Duodenal mucosa (tissue), 2 donors: ENCODE results near the gene TMEM204.

Experiments used
- H3K27ac ChIP-seq: one replicate; pipeline ENCODE4 v1.7.0; 2013; ENCODE audit warnings: low read depth, low read length
- H3K27me3 ChIP-seq, 2 donors: one replicate each; pipeline ENCODE4 v1.7.0; 2013; ENCODE audit warnings: low read length in 2 of 2, control low read depth in 1 of 2; ENCODE audit not compliant: insufficient read depth in 2 of 2, control insufficient read depth in 1 of 2
- H3K36me3 ChIP-seq, 2 donors: one replicate each; pipeline ENCODE4 v1.7.0; 2013; ENCODE audit warnings: low read length in 2 of 2, control low read depth in 1 of 2; ENCODE audit not compliant: insufficient read depth in 2 of 2, control insufficient read depth in 1 of 2
- H3K4me1 ChIP-seq, 2 donors: one replicate each; pipeline ENCODE4 v1.7.0; 2013; ENCODE audit warnings: low read length in 2 of 2, control low read depth in 1 of 2; ENCODE audit not compliant: insufficient read depth in 2 of 2, control insufficient read depth in 1 of 2
- H3K4me3 ChIP-seq, 2 donors: one replicate each; pipeline ENCODE4 v1.7.0; 2013; ENCODE audit warnings: low read length in 2 of 2, low read depth in 1 of 2
- H3K9ac ChIP-seq, 2 donors: one replicate each; pipeline ENCODE4 v1.7.0; 2013; ENCODE audit warnings: low read length in 2 of 2, low read depth in 1 of 2
- H3K9me3 ChIP-seq, 2 donors: one replicate each; pipeline ENCODE4 v1.7.0; 2013; ENCODE audit warnings: low read length in 2 of 2, control low read depth in 1 of 2; ENCODE audit not compliant: control insufficient read depth in 1 of 2

TMEM204 gene

DNA sequence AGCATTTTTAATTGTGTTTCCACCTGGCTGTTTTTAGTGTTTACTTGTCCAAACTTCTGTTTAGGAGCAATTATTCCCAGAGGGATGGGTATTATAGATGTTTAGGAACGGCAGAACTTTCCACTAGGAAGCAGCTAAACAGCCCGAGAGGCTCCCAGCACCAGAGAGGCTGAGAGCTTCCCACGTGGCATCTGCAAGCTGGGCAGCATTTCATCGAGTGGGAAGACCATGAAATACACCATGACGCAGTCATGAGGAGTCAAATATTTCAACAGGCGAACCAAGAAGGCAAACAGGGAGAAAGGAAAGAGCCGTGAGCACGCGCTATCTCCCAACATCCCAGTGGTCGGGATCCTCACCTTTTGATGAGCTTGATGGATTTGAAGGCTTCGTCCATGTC, 24.1 kb downstream of the TMEM204 start:
- Histone ChIP-seq H3K36me3 (peaks cover 17 to 22% of the 10 kb centered on the region in 2 donors), H3K27ac (no peak overlapping the region)

DNA sequence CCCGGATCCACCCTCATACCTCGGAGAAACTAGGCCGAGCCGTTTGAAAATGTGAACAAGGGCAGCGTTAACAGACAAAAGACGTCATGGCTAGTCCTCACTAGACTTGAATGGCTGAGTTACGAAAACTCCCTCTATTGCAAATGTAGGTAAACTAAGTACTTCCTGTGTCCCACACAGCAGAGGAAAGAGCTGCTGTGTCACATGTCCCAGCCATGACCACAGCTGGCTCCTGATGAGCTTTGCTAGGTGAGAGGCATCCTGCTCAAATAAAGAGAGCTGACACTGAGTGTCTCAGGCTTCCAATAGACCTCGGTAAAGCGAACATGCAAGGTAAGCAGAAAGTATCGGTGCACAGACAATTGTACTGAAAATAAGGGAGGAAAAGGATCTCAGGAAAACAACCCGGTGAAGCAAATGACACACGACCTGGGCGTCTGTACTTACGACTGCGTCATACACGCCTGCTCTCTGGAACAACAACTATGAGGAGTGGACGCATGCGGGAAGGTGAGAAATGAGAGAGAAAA, 26.0 kb downstream of the TMEM204 start:
- Histone ChIP-seq H3K27ac (no peak overlapping the region), H3K36me3 (peaks cover 17 to 27% of the 10 kb centered on the region in 2 donors)

More for the DNA sequence above, 24.1 kb downstream of the TMEM204 start:
- Histone ChIP-seq H3K9me3 (no peaks in the 10 kb centered on the region), H3K9ac (no peak overlapping the region), H3K4me1 (peaks cover 0 to 11% of the 10 kb centered on the region in 2 donors), H3K27me3 (no peaks in the 10 kb centered on the region), H3K4me3 (no peak overlapping the region)

DNA sequence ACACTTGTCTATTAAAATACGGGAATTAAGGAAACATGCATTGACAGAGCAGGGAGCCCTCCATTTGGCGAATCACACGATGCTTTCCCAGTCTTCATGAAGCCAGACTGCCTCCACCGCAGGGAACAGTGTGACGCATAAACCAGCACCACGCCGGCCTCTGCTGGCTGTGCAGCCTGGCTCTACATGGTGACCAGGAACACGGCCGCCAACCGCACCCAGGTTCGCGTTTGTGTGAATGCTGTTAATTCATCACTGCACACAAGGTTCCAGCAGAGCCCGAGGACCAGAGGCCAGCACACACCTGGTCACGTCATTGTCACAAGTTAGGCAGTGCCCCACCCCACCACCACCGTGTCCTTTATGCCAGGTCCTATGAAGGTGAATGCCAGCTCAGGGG, 26.7 kb downstream of the TMEM204 start:
- Histone ChIP-seq H3K4me3 (no peak overlapping the region), H3K9ac (no peak overlapping the region), H3K27ac (no peak overlapping the region), H3K4me1 (peaks cover 0 to 11% of the 10 kb centered on the region in 2 donors), H3K27me3 (no peaks in the 10 kb centered on the region), H3K9me3 (no peaks in the 10 kb centered on the region), H3K36me3 (peaks cover 17 to 20% of the 10 kb centered on the region in 2 donors)

More for the DNA sequence above, 26.0 kb downstream of the TMEM204 start:
- H3K9me3 ChIP-seq, result no peaks in the 10 kb centered on the region
- no peaks in the 10 kb centered on the region for H3K27me3 ChIP-seq
- no peak overlapping the region for H3K9ac ChIP-seq
- no peak overlapping the region for H3K4me3 ChIP-seq
- peaks cover 0 to 11% of the 10 kb centered on the region in 2 donors for H3K4me1 ChIP-seq

DNA sequence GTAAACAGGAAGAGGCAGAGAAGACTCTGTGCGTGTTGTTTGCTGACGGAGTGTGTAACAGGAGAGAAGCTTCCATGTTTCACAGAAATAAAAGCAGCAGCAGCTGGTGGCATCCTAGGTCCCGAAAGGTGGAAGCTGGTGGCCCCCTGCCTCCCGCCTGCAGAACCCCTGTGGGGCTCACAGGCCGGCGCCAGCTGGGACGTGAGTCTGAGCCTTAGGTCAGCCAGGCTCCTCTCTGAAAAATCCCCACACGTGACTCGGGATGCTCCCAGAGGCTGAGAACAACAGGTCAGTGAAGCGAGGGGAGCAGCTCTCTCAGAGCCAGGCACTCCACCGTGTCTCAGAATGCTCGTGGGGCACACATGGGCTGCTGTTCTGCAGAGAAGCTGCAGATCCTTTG, 27.4 kb downstream of the TMEM204 start:
- Histone ChIP-seq H3K4me3 (no peak overlapping the region), H3K36me3 (peaks cover 17 to 20% of the 10 kb centered on the region in 2 donors), H3K27me3 (no peaks in the 10 kb centered on the region), H3K27ac (no peak overlapping the region), H3K9me3 (no peaks in the 10 kb centered on the region), H3K4me1 (peaks cover 0 to 11% of the 10 kb centered on the region in 2 donors), H3K9ac (no peak overlapping the region)

DNA sequence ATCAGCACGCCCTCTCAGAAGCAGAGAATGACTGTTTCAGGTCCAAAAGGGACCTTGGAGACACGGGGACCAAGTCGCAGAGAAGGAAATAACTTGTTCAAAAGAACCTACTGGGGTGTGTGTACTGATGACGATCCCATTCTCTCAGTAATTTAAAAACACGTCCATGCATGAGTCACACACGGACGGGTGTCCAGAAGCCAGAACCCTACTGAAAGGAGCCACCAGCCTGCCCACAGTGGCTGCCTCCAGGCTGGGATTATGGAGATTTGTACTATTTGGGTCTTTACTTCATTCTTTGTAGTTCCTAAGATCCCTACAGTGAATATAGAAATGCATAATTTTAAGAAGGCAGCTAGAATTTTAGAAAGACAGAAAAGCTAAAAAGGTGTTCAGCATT, 27.8 kb downstream of the TMEM204 start:
- H3K4me1 ChIP-seq, result peaks cover 0 to 11% of the 10 kb centered on the region in 2 donors
- no peak overlapping the region for H3K27ac ChIP-seq
- H3K27me3 ChIP-seq, result no peaks in the 10 kb centered on the region
- H3K36me3 ChIP-seq, result peaks cover 17 to 20% of the 10 kb centered on the region in 2 donors
- H3K9me3 ChIP-seq, result no peaks in the 10 kb centered on the region
- H3K4me3 ChIP-seq, result no peak overlapping the region
- H3K9ac ChIP-seq, result no peak overlapping the region

DNA sequence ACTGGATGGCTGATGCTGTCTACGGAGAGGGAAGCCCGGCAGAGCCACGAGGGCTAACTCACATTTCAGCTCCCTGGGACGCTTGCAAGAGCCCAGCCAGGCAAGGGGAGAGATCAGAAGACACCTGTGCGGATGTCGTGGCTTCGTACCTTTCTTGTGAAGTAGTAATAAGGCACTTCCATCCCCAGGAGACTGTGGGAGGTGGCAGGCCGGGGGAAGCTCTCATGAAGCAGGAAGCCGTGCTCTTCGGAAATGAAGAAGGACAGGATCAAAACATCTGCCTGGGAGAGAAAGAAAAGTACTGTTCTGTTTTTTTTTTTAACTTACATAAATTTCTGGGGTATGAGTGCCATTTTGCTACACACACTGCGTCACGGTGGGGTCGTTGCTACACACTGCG, 28.4 kb downstream of the TMEM204 start:
- no peaks in the 10 kb centered on the region for H3K9me3 ChIP-seq
- H3K27me3 ChIP-seq, result no peaks in the 10 kb centered on the region
- no peak overlapping the region for H3K27ac ChIP-seq
- peaks cover 0 to 11% of the 10 kb centered on the region in 2 donors for H3K4me1 ChIP-seq
- H3K36me3 ChIP-seq, result peaks cover 17 to 20% of the 10 kb centered on the region in 2 donors
- no peak overlapping the region for H3K4me3 ChIP-seq
- H3K9ac ChIP-seq, result no peak overlapping the region

DNA sequence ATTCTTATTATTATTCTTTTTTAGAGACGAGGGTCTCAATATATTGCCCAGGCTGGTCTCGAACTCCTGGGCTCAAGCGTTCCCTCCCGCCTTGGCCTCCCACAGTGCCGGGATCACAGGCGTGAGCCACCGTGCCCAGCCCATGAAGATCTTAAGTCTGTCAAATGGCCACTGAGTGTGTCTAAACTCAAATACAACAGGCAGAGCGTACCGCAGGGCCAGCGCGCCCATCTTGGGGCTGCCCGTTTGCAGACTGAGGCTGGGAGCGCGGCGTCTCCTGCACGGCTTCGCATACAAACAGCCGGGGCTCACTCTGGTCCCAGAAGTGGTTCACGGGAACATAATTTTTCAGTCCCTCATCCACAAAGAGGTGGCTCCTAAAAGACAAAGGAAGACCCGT, 30.3 kb downstream of the TMEM204 start:
- Histone ChIP-seq H3K27ac (no peak overlapping the region), H3K9ac (no peak overlapping the region), H3K9me3 (no peaks in the 10 kb centered on the region), H3K36me3 (peaks cover 12% of the 10 kb centered on the region in 2 donors), H3K27me3 (no peaks in the 10 kb centered on the region), H3K4me3 (no peak overlapping the region), H3K4me1 (peaks cover 0 to 11% of the 10 kb centered on the region in 2 donors)

DNA sequence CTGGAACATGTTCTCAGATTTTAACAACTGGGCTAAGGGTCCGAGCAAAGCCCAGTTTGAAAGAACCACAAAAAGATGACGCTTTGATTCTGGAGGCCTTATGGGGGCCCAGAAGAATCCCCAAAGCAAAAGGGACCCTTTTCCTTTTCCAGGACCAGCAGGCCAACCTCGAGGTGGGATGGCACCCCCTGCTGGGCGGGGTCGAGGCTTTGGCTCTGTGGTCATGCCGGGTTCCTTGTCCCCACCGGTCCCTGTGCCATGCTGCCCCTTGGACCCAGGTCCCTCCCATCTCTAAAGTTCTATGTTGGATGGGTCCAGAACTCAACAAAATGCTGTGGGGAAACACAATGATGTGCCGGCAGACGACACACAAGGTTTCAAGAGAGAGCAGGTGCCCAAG, 30.9 kb downstream of the TMEM204 start:
- Histone ChIP-seq H3K9ac (no peak overlapping the region), H3K27me3 (no peaks in the 10 kb centered on the region), H3K36me3 (peaks cover 12% of the 10 kb centered on the region in 2 donors), H3K9me3 (no peaks in the 10 kb centered on the region), H3K4me1 (peaks cover 0 to 7% of the 10 kb centered on the region in 2 donors), H3K4me3 (no peak overlapping the region), H3K27ac (no peak overlapping the region)

DNA sequence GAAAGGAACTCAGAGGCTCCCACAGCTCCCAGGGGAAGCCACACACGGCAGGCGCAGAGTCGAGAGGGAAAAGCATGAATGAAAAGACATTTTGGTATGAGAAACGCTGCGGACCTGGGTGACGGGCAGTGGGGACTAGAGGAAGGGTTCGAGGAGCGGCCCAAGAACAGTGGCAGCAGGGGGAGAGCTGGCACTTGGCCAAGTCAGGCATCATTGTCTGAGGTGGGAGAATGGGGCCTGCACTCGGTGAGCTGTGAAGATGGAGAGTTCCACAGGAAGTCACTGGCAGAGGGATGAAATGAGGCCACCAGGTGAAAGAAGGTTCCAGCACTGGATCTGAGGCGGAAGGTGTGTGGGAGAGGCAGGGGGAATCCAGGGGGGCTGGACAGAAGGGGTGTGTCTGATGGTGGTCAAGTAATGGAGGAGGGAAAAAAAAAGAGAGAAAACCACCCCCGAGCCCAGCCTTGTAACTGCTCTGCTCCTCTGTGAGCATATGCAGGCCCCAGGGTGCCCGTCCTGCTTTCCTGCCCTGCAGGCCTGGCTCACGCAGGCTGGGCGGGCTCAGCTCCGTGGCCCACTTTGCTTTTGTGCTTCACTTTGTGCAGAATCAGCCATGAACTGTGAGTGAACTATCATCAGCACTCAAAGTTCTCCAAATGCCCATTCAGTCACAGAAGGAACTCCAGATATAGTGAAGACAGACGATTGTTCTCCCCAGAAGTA, 31.8 kb downstream of the TMEM204 start:
- H3K27ac ChIP-seq, result no peak overlapping the region
- no peak overlapping the region for H3K9ac ChIP-seq
- H3K27me3 ChIP-seq, result no peaks in the 10 kb centered on the region
- peaks cover 12% of the 10 kb centered on the region in 2 donors for H3K36me3 ChIP-seq
- H3K4me3 ChIP-seq, result no peak overlapping the region
- no peaks in the 10 kb centered on the region for H3K9me3 ChIP-seq
- H3K4me1 ChIP-seq, result peaks cover 0 to under 1% of the 10 kb centered on the region in 2 donors

DNA sequence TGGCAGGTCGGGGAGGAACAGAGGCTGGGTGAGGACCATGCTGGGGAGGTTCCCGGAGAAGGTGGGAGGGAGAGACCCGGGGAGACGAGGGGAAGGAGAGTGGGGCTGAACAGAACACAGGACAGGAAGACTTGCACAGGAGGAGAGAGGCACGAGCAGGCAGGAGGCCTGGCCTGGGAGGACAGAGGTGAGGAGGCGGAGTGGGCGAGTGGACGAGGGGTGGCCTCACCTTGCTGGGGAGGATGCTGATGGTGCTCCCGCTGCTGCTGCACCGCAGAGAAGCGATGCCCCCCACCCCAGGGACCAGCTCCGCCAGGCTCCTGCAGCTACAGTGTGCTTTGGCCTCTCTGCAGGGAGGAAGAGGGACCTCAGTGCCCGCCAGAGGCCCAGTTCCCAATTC, 34.5 kb downstream of the TMEM204 start:
- H3K4me3 ChIP-seq, result no peak overlapping the region
- H3K9ac ChIP-seq, result no peak overlapping the region
- H3K27ac ChIP-seq, result no peak overlapping the region
- H3K27me3 ChIP-seq, result no peaks in the 10 kb centered on the region
- H3K9me3 ChIP-seq, result no peaks in the 10 kb centered on the region
- peaks cover 0 to under 1% of the 10 kb centered on the region in 2 donors for H3K36me3 ChIP-seq
- no peaks in the 10 kb centered on the region for H3K4me1 ChIP-seq
